PC-3 (cell line): ENCODE data around the gene AADACL4. TPM values are rescaled to one million over a fixed set of nuclear protein-coding genes. Genes with fewer than 3 reads are reported as not detected.

Experiments used
- ATAC-seq: fragments of 200-7000 bp; cut with Tn5 transposase; 2 replicates; pipeline ENCODE4 v1.9.1; 2020; ENCODE audit warnings: mild to moderate bottlenecking, moderate library complexity
- BruUV-seq: library from RNA; stranded (reverse); fragments of 400-500 nt; replicated peaks from 2 replicates; lab custom pipeline; 2021; lab: Mats Ljungman, UMichigan
- CTCF ChIA-PET: fragments of 300-600 bp; sonication (Branson Sonifier 250); formaldehyde crosslinking; loops from one replicate; lab custom pipeline; 2022; ENCODE audit warnings: antibody characterized with exemption; lab: Charles Lee
- POLR2A ChIA-PET: fragments of 300-600 bp; sonication (Branson Sonifier 250); formaldehyde crosslinking; loops from one replicate; lab custom pipeline; 2022; ENCODE audit warnings: antibody characterized with exemption; ENCODE audit not compliant: unreplicated experiment; lab: Charles Lee
- DNase-seq: peaks from one replicate; pipeline ENCODE4 v3.0.0-alpha.2; 2015
- H2AFZ ChIP-seq: fragments of 300-600 bp; sonication (generic); 2 replicates; pipeline ENCODE4 v1.6.0; 2016; ENCODE audit warnings: antibody characterized with exemption, low read length
- H3F3A ChIP-seq: fragments of 300-600 bp; sonication (generic); one replicate; pipeline ENCODE4 v1.6.0; 2017; ENCODE audit warnings: antibody characterized with exemption, low read length, control low read depth, mild to moderate bottlenecking; ENCODE audit not compliant: unreplicated experiment
- H3K27ac ChIP-seq: fragments of 300-600 bp; sonication (generic); 2 replicates; pipeline ENCODE4 v1.5.1; 2016; ENCODE audit warnings: mild to moderate bottlenecking, low read length
- H3K27me3 ChIP-seq: fragments of 300-600 bp; sonication (generic); 2 replicates; pipeline ENCODE4 v1.6.1; 2016; ENCODE audit warnings: low read length, mixed read lengths
- H3K36me3 ChIP-seq: fragments of 300-600 bp; sonication (generic); 2 replicates; pipeline ENCODE4 v1.6.1; 2016; ENCODE audit warnings: low read depth, mixed run types, low read length, mixed read lengths
- H3K4me1 ChIP-seq: fragments of 300-600 bp; sonication (generic); 2 replicates; pipeline ENCODE4 v1.5.1; 2016; ENCODE audit warnings: low read length; ENCODE audit not compliant: insufficient read depth
- H3K4me2 ChIP-seq: fragments of 300-600 bp; sonication (generic); 2 replicates; pipeline ENCODE4 v1.6.0; 2016; ENCODE audit warnings: low read length
- H3K4me3 ChIP-seq: fragments of 300-600 bp; sonication (generic); 2 replicates; pipeline ENCODE4 v1.5.1; 2016; ENCODE audit warnings: mild to moderate bottlenecking, low read length, mixed read lengths
- H3K79me2 ChIP-seq: fragments of 300-600 bp; sonication (generic); 2 replicates; pipeline ENCODE4 v1.6.1; 2017; ENCODE audit warnings: low read length, mixed read lengths
- H3K9ac ChIP-seq: fragments of 300-600 bp; sonication (generic); 2 replicates; pipeline ENCODE4 v1.6.0; 2016; ENCODE audit warnings: mild to moderate bottlenecking, low read length
- H3K9me2 ChIP-seq: fragments of 300-600 bp; sonication (generic); replicated peaks from 2 replicates; pipeline ENCODE4 v1.6.1; 2016; ENCODE audit warnings: mixed run types, low read length, mixed read lengths
- H3K9me3 ChIP-seq: fragments of 300-600 bp; sonication (generic); 2 replicates; pipeline ENCODE4 v1.6.1; 2016; ENCODE audit warnings: low read length, mixed read lengths
- H4K20me1 ChIP-seq: fragments of 300-600 bp; sonication (generic); 2 replicates; pipeline ENCODE4 v1.6.1; 2016; ENCODE audit warnings: low read length, mixed read lengths
- EZH2 ChIP-seq: fragments of 300-600 bp; sonication (generic); IDR thresholded peaks from one replicate; pipeline ENCODE4 v1.6.1; 2017; ENCODE audit warnings: antibody characterized with exemption, mild to moderate bottlenecking, low read length; ENCODE audit not compliant: unreplicated experiment
- EZH2phosphoT487 ChIP-seq: fragments of 300-600 bp; sonication (generic); IDR thresholded peaks from 2 replicates; pipeline ENCODE4 v1.6.1; 2018; ENCODE audit warnings: mild to moderate bottlenecking, antibody characterized with exemption, low read length, borderline replicate concordance
- intact Hi-C: fragments of 100-400 bp; cut with micrococcal nuclease; formaldehyde crosslinking; loops from 2 replicates; pipeline ENCODE4 v1.9.0; 2023
- total RNA-seq: library from RNA; depleted of rRNA; stranded (reverse); fragments of >200 nt; gene quantifications from 2 replicates; pipeline ENCODE4 v1.2.3, GENCODE V29; 2014
- TF ChIP-seq, protein P1 (sequence below): fragments of 300-600 bp; sonication (generic); conservative IDR thresholded peaks from 2 replicates; pipeline ENCODE4 v1.5.1; 2017; ENCODE audit warnings: antibody characterized with exemption, low read depth, mild to moderate bottlenecking, low read length

Gene AADACL4
- total RNA-seq, 1 experiment from 2014 or later = not detected

DNA sequence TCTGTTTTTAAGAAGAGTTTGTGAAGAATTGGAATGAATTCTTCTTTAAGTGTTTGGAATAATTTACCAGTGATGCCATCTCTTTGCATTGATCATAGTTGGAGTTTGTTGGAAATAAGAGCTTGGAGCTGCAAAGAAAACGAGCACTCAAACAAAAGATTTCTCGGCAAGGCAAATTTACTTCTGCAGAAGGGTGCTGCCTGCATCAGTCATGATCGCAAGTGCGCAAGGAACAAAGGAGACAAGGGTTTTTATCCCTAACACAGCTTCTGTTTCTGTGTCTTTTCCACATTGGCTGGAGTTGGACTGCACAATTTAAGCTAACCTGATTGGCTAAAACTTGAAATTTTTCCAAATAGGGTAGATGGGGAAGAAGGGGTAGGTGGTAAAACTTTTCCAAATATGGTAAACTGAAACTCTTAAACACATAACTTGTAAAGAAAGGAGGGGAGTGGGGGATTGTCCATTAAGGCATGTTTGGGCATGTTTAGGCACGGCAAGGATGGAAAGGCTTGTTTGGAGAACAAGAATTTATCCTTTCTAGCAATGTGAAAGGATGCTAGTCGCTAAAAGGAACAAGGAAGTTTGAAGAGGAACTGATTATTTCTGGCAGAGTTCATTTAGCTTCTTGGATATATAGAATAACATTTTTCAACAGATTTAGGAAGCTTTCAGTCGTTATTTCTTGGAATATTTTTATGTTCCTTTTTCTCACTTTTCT is 3.5 kb upstream of the AADACL4 start:
- H3K4me3 ChIP-seq = no peak overlapping the region; the same call in 1 of the 2 replicates
- H3K9me2 ChIP-seq = no peaks in the 10 kb centered on the region
- H2AFZ ChIP-seq = no peak overlapping the region
- peaks cover 30% of the 10 kb centered on the region for H3K9me3 ChIP-seq
- no peaks in the 10 kb centered on the region for H4K20me1 ChIP-seq
- 0 out of 2 replicates have a peak, but pooled peaks cover 3% of the 10 kb centered on the region for H3K27me3 ChIP-seq
- intact Hi-C loops = no loop called here
- no peaks in the 10 kb centered on the region for H3K79me2 ChIP-seq
- no peak for DNase-seq
- POLR2A ChIA-PET = no interaction called here
- no TSS peak for BruUV-seq
- no peak overlapping the region for H3K4me2 ChIP-seq
- H3K9ac ChIP-seq = no peak overlapping the region
- H3K27ac ChIP-seq = no peak overlapping the region
- H3K36me3 ChIP-seq = no peaks in the 10 kb centered on the region
- no peak for ATAC-seq
- no peaks in the 10 kb centered on the region for H3K4me1 ChIP-seq
- H3F3A ChIP-seq = no peaks in the 10 kb centered on the region
- no peak for TF ChIP-seq EZH2phosphoT487
- TF ChIP-seq EZH2 = no peak
- TF ChIP-seq, protein P1, sequence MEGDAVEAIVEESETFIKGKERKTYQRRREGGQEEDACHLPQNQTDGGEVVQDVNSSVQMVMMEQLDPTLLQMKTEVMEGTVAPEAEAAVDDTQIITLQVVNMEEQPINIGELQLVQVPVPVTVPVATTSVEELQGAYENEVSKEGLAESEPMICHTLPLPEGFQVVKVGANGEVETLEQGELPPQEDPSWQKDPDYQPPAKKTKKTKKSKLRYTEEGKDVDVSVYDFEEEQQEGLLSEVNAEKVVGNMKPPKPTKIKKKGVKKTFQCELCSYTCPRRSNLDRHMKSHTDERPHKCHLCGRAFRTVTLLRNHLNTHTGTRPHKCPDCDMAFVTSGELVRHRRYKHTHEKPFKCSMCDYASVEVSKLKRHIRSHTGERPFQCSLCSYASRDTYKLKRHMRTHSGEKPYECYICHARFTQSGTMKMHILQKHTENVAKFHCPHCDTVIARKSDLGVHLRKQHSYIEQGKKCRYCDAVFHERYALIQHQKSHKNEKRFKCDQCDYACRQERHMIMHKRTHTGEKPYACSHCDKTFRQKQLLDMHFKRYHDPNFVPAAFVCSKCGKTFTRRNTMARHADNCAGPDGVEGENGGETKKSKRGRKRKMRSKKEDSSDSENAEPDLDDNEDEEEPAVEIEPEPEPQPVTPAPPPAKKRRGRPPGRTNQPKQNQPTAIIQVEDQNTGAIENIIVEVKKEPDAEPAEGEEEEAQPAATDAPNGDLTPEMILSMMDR = no peak
- CTCF ChIA-PET = no interaction called here

DNA sequence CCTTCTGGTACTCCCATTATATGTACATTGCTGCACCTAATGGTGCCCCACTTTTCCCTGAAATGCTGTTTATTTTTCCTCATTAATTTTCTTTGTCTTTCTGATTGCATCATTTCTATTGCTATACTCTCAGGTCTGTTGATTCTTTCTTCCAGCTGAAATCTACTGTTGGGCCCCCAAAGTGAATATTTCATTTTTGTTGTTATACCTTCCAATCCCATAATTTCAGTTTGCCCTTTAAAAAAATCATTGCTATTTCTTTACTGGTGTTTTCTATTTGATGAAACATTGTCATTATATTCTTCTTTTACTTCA is 3.0 kb upstream of the AADACL4 start:
- Histone ChIP-seq H3K79me2 (no peaks in the 10 kb centered on the region), H3K27me3 (0 out of 2 replicates have a peak, but pooled peaks cover 3% of the 10 kb centered on the region), H3K36me3 (no peaks in the 10 kb centered on the region), H2AFZ (no peak overlapping the region), H3K9me3 (peaks cover 30% of the 10 kb centered on the region), H3K4me2 (no peak overlapping the region), H3K4me1 (no peaks in the 10 kb centered on the region), H4K20me1 (no peaks in the 10 kb centered on the region), H3K9me2 (no peaks in the 10 kb centered on the region), H3F3A (no peaks in the 10 kb centered on the region), H3K9ac (no peak overlapping the region), H3K27ac (no peak overlapping the region), H3K4me3 (no peak overlapping the region)
- TF ChIP-seq EZH2 (no peak), EZH2phosphoT487 (no peak)
- TF ChIP-seq, protein P1 = no peak
- ChIA-PET POLR2A (no interaction called here), CTCF (no interaction called here)
- intact Hi-C loops = no loop called here
- no TSS peak for BruUV-seq
- ATAC-seq (no peak), DNase-seq (no peak)

GRCh38 chr1:12643079-12643478 is 806 bp upstream of the AADACL4 start:
- H3K9me3 ChIP-seq = peaks cover 27% of the 10 kb centered on the region
- no peak overlapping the region for H3K4me2 ChIP-seq
- H3K27ac ChIP-seq = no peak overlapping the region
- intact Hi-C loops = no loop called here
- no peaks in the 10 kb centered on the region for H3K36me3 ChIP-seq
- ChIA-PET POLR2A (no interaction called here), CTCF (no interaction called here)
- no peaks in the 10 kb centered on the region for H3K79me2 ChIP-seq
- H2AFZ ChIP-seq = no peak overlapping the region
- no peaks in the 10 kb centered on the region for H4K20me1 ChIP-seq
- no peak overlapping the region for H3K9ac ChIP-seq
- H3F3A ChIP-seq = no peaks in the 10 kb centered on the region
- DNase-seq (no peak), ATAC-seq (no peak)
- H3K4me3 ChIP-seq = no peak overlapping the region
- H3K9me2 ChIP-seq = no peaks in the 10 kb centered on the region
- TF ChIP-seq EZH2phosphoT487 (no peak), EZH2 (no peak)
- TF ChIP-seq, protein P1 = no peak
- no peaks in the 10 kb centered on the region for H3K4me1 ChIP-seq
- no TSS peak for BruUV-seq
- 0 out of 2 replicates have a peak, but pooled peaks cover 3% of the 10 kb centered on the region for H3K27me3 ChIP-seq
